Endodermal cell (in vitro differentiated cells): Measurements from ENCODE around the gene PFKL. TPM values are rescaled to one million over a fixed set of nuclear protein-coding genes. Genes with fewer than 3 reads are reported as not detected.
"Not testable (repeated sequence)": the region's sequence is repeated elsewhere in the genome, so short reads cannot be mapped to it uniquely, and the experiment has no call there.

Experiments used
- DNase-seq: peaks from one replicate; pipeline ENCODE4 v3.0.0-alpha.2; 2017
- H3K27ac ChIP-seq: 2 replicates; pipeline ENCODE4 v1.5.1; 2013; ENCODE audit warnings: mild to moderate bottlenecking, low read depth, low read length, moderate library complexity
- H3K27me3 ChIP-seq: 2 replicates; pipeline ENCODE4 v1.6.1; 2013; ENCODE audit warnings: mild to moderate bottlenecking, low read length, moderate library complexity; ENCODE audit not compliant: insufficient read depth, control insufficient read depth, poor library complexity, severe bottlenecking
- H3K36me3 ChIP-seq: 2 replicates; pipeline ENCODE4 v1.7.0; 2013; ENCODE audit warnings: mild to moderate bottlenecking, low read length, moderate library complexity; ENCODE audit not compliant: control insufficient read depth, insufficient read depth
- H3K4me1 ChIP-seq: one replicate; pipeline ENCODE4 v1.7.0; 2013; ENCODE audit warnings: low read length; ENCODE audit not compliant: control insufficient read depth, insufficient read depth
- H3K4me3 ChIP-seq: 2 replicates; pipeline ENCODE4 v1.5.1; 2013; ENCODE audit warnings: mild to moderate bottlenecking, low read length, moderate library complexity
- H3K9ac ChIP-seq: 2 replicates; pipeline ENCODE4 v1.6.1; 2013; ENCODE audit warnings: mild to moderate bottlenecking, low read length, moderate library complexity; ENCODE audit not compliant: poor library complexity, severe bottlenecking; ENCODE audit errors: extremely low read depth
- H3K9me3 ChIP-seq: 2 replicates; pipeline ENCODE4 v1.6.1; 2013; ENCODE audit warnings: mild to moderate bottlenecking, low read length, moderate library complexity; ENCODE audit not compliant: control insufficient read depth
- H3K27ac Mint-ChIP-seq: 2 replicates; pipeline ENCODE4 v1.8.0; 2020; ENCODE audit warnings: mixed read lengths
- H3K27me3 Mint-ChIP-seq: 2 replicates; pipeline ENCODE4 v1.8.0; 2021; ENCODE audit warnings: mild to moderate bottlenecking, mixed read lengths; ENCODE audit not compliant: insufficient read depth
- H3K36me3 Mint-ChIP-seq: 2 replicates; pipeline ENCODE4 v1.8.0; 2020; ENCODE audit warnings: low read depth, mixed read lengths
- H3K4me1 Mint-ChIP-seq: 2 replicates; pipeline ENCODE4 v1.8.0; 2020; ENCODE audit warnings: mixed read lengths
- H3K4me3 Mint-ChIP-seq: 2 replicates; pipeline ENCODE4 v1.8.0; 2020; ENCODE audit warnings: mild to moderate bottlenecking, moderate library complexity, mixed read lengths
- H3K9me3 Mint-ChIP-seq: 2 replicates; pipeline ENCODE4 v1.8.0; 2020; ENCODE audit warnings: mild to moderate bottlenecking, mixed read lengths
- WGBS, 2 experiments: methylation state at CpG; one replicate each; pipeline versions ENCODE4 v1.1.5 to v1.1.7; 2013; ENCODE audit warnings: missing lambda C conversion rate in 2 of 2, mixed read lengths in 1 of 2; ENCODE audit not compliant: insufficient coverage in 1 of 2, insufficient read length in 1 of 2; 5-methylcytosine and 5-hydroxymethylcytosine counted together
- total RNA-seq, 2 donors: library from RNA; stranded (reverse); fragmentation: NEBNext Ultra II Directional in 1 of 2; extraction: Animal tissue kit (Norgen Biotek cat#: 25700) in 1 of 2; gene quantifications; 2 replicates in 1 of 2; 3 replicates in 1 of 2; pipeline ENCODE4 v1.2.1, GENCODE V29; 2021
- TF ChIP-seq, protein P1 (sequence below): fragments of 200-600 bp; sonication (generic); conservative IDR thresholded peaks from 2 replicates; pipeline ENCODE4 v1.5.0; 2021; ENCODE audit warnings: antibody characterized with exemption, mild to moderate bottlenecking

PFKL gene
- total RNA-seq, 2 donors from 2014 or later, result 195 to 198 TPM

DNA sequence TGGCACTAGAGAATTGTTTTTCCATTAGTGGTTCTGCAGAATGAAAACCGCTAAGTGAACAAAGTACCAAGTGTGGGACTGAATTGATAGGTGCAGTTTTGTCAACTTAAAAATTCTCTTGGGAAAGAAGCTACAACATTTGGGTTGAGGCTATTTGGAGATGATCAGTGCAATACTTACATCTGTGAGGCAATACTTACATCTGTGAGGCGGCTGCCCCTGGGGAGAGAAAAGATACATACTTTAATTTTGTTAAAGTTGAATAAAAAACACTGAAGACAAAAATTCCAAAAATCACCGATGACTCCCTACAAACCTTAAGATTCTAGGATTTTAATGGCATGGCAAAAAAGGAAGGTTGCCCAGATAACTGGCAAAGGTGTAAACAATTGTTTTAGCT is 37.6 kb downstream of the PFKL start:
- Mint-ChIP-seq H3K27ac (peak overlapping the region; percentile 27), H3K9me3 (peaks cover 26% of the 10 kb centered on the region), H3K36me3 (peaks cover 5% of the 10 kb centered on the region), H3K27me3 (no peaks in the 10 kb centered on the region), H3K4me3 (peak overlapping the region; percentile 60), H3K4me1 (peaks cover 39% of the 10 kb centered on the region)
- H3K27me3 ChIP-seq, result no peaks in the 10 kb centered on the region
- H3K9me3 ChIP-seq, result no peaks in the 10 kb centered on the region
- H3K4me3 ChIP-seq, result peak overlapping the region; percentile 81
- H3K9ac ChIP-seq, result no peak overlapping the region
- DNase-seq, result no peak
- TF ChIP-seq, protein P1, sequence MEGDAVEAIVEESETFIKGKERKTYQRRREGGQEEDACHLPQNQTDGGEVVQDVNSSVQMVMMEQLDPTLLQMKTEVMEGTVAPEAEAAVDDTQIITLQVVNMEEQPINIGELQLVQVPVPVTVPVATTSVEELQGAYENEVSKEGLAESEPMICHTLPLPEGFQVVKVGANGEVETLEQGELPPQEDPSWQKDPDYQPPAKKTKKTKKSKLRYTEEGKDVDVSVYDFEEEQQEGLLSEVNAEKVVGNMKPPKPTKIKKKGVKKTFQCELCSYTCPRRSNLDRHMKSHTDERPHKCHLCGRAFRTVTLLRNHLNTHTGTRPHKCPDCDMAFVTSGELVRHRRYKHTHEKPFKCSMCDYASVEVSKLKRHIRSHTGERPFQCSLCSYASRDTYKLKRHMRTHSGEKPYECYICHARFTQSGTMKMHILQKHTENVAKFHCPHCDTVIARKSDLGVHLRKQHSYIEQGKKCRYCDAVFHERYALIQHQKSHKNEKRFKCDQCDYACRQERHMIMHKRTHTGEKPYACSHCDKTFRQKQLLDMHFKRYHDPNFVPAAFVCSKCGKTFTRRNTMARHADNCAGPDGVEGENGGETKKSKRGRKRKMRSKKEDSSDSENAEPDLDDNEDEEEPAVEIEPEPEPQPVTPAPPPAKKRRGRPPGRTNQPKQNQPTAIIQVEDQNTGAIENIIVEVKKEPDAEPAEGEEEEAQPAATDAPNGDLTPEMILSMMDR, result no peak
- no peak overlapping the region for H3K27ac ChIP-seq
- H3K4me1 ChIP-seq, result peaks cover 14% of the 10 kb centered on the region
- peaks cover 10% of the 10 kb centered on the region for H3K36me3 ChIP-seq
- 83 to 95% methylated on average over 1 to 2 of the region's 3 CpGs for WGBS, 2 experiments

- WGBS, 2 experiments, result 23 to 36% methylated on average over 15 to 19 of the region's 47 CpGs
- peak overlapping the region; percentile 81 for H3K4me3 ChIP-seq
- peak; percentile 90 for DNase-seq
- Mint-ChIP-seq H3K27me3 (no peaks in the 10 kb centered on the region), H3K9me3 (peaks cover 34% of the 10 kb centered on the region), H3K4me1 (peaks cover 46% of the 10 kb centered on the region), H3K4me3 (peak overlapping the region; percentile 60), H3K36me3 (peaks cover 8% of the 10 kb centered on the region), H3K27ac (peak overlapping the region; percentile 82)
- peaks cover 22% of the 10 kb centered on the region for H3K4me1 ChIP-seq
- TF ChIP-seq, protein P1, result peak; percentile 71
- no peaks in the 10 kb centered on the region for H3K9me3 ChIP-seq
- H3K36me3 ChIP-seq, result peaks cover 10% of the 10 kb centered on the region
- H3K27me3 ChIP-seq, result no peaks in the 10 kb centered on the region
- H3K27ac ChIP-seq, result peak overlapping the region; percentile 75
- peak overlapping the region; percentile 60 for H3K9ac ChIP-seq
Measured at GRCh38 chr21:44337941-44338895, 38.4 kb downstream of the PFKL start.

DNA sequence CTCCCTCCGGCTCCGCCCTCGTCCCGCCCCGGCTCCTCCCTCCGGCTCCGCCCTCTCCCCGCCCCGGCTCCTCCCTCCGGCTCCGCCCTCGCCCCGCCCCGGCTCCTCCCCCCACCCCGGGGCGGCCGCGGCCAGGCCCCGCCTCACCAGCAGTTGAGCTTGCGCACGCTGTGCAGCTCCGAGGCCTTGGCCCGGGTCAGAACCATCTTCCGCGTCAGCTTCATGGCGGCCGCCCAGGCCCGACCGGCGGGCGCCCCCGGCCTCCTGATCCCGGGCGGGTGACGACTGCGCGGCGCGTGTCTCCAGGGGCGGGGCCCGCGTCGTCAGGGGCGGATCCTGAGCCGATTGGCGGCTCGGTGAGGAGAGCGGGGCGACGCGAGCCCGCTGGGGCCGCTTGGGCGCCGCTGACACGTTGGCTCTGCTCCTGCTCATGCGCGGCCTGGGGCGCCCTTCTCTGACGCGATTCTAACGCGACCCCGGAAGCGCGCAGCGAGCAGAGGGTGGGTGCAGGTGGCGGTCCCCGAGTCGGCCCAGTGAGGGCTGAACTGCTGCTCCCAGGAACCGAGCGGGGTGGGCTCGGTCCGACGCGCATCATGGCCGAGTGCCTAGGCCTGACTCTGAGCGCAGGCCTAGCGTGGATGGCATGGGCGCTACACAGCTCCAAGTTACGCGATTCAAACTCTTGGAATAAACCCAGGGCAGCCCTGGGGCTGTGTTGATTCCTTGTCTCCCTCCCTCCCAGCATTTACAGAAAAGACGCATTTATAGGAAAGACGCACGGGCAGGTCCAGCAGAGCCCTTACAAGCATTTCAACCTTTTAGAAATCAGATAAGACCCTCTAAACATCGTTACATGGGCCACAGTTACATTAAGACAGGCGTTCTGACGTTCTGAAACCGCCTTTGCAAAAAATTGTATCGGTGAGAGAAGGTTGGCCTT is 39.4 kb downstream of the PFKL start, which contains the start of gene CFAP410:
Gene CFAP410 (minus strand): TSS at position 420 of the 940 bp plus-strand sequence. CDS start 196 bp downstream, at position 224.
- TF ChIP-seq, protein P1, result no peak
- Histone ChIP-seq H3K27ac (peak within 1 kb of the TSS; percentile 99), H3K4me3 (peak within 1 kb of the TSS; percentile 92), H3K9ac (peak within 1 kb of the TSS; percentile 97), H3K9me3 (peaks cover 8% of the 10 kb centered on the region), H3K4me1 (peaks cover 22% of the 10 kb centered on the region), H3K27me3 (no peaks in the 10 kb centered on the region), H3K36me3 (peaks cover 10% of the 10 kb centered on the region)
- Mint-ChIP-seq H3K4me1 (peaks cover 46% of the 10 kb centered on the region), H3K27me3 (no peaks in the 10 kb centered on the region), H3K36me3 (peaks cover 12% of the 10 kb centered on the region), H3K27ac (peak within 1 kb of the TSS; percentile 96), H3K4me3 (peak within 1 kb of the TSS; percentile 71), H3K9me3 (peaks cover 44% of the 10 kb centered on the region)
- 3 to 4% methylated on average over 50 to 88 of the region's 90 CpGs for WGBS, 2 experiments
- peak; percentile 97 for DNase-seq

DNA sequence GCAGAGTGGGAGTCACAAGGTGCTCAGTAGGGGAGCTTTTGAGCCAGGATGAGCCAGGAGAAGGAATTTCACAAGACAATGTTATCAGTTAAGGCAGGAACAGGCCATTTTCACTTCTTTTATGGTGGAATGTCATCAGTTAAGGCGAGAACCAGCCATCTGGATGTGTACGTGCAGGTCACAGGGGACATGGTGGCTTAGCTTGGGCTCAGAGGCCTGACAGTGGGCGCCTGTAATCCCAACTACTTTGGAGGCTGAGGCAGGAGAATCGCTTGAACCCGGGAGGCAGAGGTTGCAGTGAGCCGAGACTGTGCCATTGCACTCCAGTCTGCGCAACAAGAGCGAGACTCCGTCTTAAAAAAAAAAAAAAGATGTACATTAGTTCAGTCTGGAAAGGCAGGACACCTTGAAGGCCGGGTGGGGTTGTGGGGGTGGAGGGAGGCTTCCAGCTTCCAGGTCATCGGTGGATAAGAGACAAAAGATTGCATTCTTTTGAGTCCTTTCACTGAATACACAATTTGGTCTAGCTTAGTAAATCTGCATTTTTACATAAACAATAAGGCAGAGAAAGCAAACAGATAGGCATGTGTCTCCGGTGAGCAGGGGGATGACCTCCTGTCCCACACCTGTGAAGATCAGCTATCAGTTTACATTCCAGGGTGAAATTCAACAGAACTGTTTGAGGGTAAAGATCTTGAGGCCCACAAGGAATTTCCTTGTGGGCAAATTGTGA is 42.0 kb downstream of the PFKL start:
- peaks cover 51% of the 10 kb centered on the region for H3K4me1 Mint-ChIP-seq
- H3K27ac Mint-ChIP-seq, result peak overlapping the region; percentile 98
- peaks cover 22% of the 10 kb centered on the region for H3K4me1 ChIP-seq
- H3K4me3 Mint-ChIP-seq, result peak overlapping the region; percentile 27
- H3K36me3 Mint-ChIP-seq, H3K27me3 ChIP-seq, H3K27me3 Mint-ChIP-seq, H3K36me3 ChIP-seq: not testable (repeated sequence)
- H3K9me3 Mint-ChIP-seq, result peaks cover 56% of the 10 kb centered on the region
- H3K9me3 ChIP-seq, result peaks cover 26% of the 10 kb centered on the region
- H3K9ac ChIP-seq, result peak overlapping the region; percentile 88
- H3K4me3 ChIP-seq, result peak overlapping the region; percentile 25
- DNase-seq, result peak; percentile 80
- 45 to 75% methylated on average over 11 to 12 of the region's 12 CpGs for WGBS, 2 experiments
- H3K27ac ChIP-seq, result peak overlapping the region; percentile 79
